Stimulated activated effector memory CD8-positive, alpha-beta T cell treated with anti-CD3 and anti-CD28 coated beads, Interleukin-12 subunit alpha, Interleukin-12 subunit beta, amount 100 ng/mL, for 72 hours (primary cell): ENCODE measurements around the gene AFF2.

ENCODE experiments used
- ATAC-seq: fragments of 150-1000 bp; cut with Tn5 transposase; 2 replicates; pipeline ENCODE4 v1.10.0; 2021
- DNase-seq, 2 donors: peaks; one replicate each; pipeline ENCODE4 v3.0.0; 2021 to 2022; ENCODE audit warnings: low spot score in 2 of 2
- H3K27ac Mint-ChIP-seq: one replicate; pipeline ENCODE4 v1.8.0; 2022; ENCODE audit warnings: mild to moderate bottlenecking, mixed read lengths
- H3K36me3 Mint-ChIP-seq: one replicate; pipeline ENCODE4 v1.8.0; 2022; ENCODE audit warnings: mild to moderate bottlenecking, mixed read lengths
- H3K4me1 Mint-ChIP-seq: one replicate; pipeline ENCODE4 v1.8.0; 2022; ENCODE audit warnings: mixed read lengths
- H3K4me3 Mint-ChIP-seq: one replicate; pipeline ENCODE4 v1.8.0; 2022; ENCODE audit warnings: mild to moderate bottlenecking, mixed read lengths
- H3K9me3 Mint-ChIP-seq: one replicate; pipeline ENCODE4 v1.8.0; 2022; ENCODE audit warnings: mixed read lengths

Gene AFF2

DNA sequence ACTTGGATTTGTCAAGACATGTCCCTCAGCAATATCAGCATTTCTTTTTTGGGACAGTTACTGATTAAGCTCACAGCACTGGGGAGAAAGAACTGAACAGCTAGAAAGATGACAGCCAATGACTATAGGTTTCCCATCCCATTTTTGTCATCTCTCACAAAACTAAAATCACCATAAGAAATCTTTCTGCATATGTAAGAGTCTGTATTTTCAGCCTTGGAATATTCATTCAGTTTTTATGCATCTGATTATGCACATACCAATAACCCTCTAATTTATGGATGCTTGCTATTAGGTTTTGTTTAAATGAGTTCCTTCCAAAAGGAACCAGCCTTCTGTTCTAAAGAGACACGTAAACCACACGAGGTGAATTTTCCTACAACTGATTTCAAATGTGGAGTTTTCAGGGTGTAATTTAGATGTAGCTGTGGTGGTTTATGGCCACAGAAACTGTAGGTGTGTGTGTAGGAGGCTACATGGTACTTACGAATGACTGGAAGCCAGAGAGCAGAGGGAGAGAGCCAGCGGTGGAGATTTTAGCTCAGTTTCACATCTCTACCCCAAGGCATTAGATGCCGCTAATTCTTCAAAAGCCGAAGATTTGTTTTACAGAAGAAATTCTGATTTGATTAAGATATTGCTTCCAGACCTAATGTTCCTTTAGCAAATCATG lies 55.3 kb downstream of the AFF2 start:
- no peak for DNase-seq
- H3K4me3 Mint-ChIP-seq: no peak overlapping the region
- no peaks in the 10 kb centered on the region for H3K36me3 Mint-ChIP-seq
- no peaks in the 10 kb centered on the region for H3K9me3 Mint-ChIP-seq
- H3K4me1 Mint-ChIP-seq: no peaks in the 10 kb centered on the region
- no peak overlapping the region for H3K27ac Mint-ChIP-seq
- no peak for ATAC-seq

DNA sequence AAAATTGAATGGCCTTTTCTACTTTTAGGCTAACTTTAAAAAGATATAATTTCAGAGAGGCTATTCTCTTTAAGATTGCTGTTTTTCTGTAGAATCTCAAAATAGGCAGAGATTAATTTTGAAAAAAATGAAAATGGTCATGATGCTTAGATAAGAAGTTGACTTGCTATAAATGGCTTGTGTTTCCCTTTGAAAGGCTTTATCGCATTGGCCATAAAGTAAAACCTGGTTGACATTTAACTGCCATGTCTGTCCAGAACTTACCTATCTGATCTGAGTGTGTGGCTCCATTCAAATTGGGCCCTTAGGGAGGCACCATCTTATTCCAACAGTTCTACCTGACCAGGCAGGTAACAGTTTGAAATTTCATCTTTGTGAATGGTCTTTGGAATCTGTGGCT lies 56.1 kb downstream of the AFF2 start:
- H3K36me3 Mint-ChIP-seq: no peaks in the 10 kb centered on the region
- ATAC-seq (no peak), DNase-seq (no peak)
- H3K9me3 Mint-ChIP-seq: no peaks in the 10 kb centered on the region
- no peak overlapping the region for H3K27ac Mint-ChIP-seq
- no peaks in the 10 kb centered on the region for H3K4me1 Mint-ChIP-seq
- H3K4me3 Mint-ChIP-seq: no peak overlapping the region

DNA sequence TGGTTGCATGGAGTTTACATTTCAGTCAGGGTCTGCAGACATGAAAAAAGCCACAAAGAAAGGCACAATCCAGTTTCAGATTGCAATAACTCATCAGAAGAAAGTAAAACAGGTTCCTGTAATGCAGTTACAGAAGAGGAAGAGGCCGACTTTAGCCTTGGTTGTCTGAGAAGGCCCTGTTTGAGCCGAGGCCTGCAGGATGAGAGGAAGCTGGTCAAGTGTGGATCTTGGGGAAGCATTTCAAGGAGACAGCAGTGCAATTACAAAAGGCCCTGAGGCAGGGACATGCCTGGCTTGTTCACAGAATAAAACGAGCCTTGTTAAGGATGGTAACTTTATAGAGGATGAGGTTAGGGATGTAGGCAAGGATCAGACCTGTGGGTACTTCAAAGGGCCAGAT lies 62.4 kb downstream of the AFF2 start:
- no peak overlapping the region for H3K27ac Mint-ChIP-seq
- H3K36me3 Mint-ChIP-seq: no peaks in the 10 kb centered on the region
- ATAC-seq (no peak), DNase-seq (no peak)
- no peaks in the 10 kb centered on the region for H3K4me1 Mint-ChIP-seq
- no peaks in the 10 kb centered on the region for H3K9me3 Mint-ChIP-seq
- H3K4me3 Mint-ChIP-seq: no peak overlapping the region

DNA sequence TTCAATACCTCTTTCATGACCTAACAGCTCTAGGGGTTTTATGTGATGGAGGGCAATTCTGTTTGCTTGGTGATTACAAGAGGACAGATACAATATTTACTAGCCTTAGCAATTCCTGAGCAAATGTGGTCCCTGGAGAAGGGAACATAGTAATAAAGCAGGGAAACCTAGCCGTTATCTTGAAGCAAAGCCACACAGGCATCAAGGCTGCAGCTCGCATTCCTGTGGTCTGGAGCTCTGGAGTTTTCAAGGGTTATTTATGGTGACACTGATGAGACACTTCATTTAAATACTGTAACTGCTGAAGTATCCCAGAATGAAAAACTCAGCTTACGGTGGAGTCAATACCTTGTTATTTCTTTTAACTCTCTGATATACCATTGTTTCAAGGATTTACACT lies 66.8 kb downstream of the AFF2 start:
- DNase-seq (no peak), ATAC-seq (no peak)
- Mint-ChIP-seq H3K36me3 (no peaks in the 10 kb centered on the region), H3K4me1 (no peaks in the 10 kb centered on the region), H3K4me3 (no peak overlapping the region), H3K27ac (no peak overlapping the region), H3K9me3 (no peaks in the 10 kb centered on the region)

DNA sequence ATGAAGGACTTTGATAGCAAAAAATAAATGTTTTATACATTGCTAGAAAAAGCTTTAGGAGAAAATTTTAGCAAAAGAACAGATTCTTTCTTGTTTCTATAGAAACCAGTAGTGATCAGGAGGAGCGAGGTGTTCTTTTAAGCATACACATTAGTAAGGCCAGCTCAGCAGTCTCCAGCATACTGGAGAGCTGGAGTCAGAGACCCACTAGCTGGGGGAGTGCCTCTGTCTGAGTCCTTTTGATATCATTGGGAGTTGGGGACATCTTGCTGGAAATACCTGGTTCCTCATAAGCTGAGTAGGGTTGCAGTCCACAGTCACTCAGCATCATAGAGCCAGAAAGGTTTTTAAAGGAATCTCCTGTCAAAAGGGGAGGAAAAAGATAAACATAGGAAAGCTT lies 67.4 kb downstream of the AFF2 start:
- DNase-seq: no peak
- no peaks in the 10 kb centered on the region for H3K36me3 Mint-ChIP-seq

DNA sequence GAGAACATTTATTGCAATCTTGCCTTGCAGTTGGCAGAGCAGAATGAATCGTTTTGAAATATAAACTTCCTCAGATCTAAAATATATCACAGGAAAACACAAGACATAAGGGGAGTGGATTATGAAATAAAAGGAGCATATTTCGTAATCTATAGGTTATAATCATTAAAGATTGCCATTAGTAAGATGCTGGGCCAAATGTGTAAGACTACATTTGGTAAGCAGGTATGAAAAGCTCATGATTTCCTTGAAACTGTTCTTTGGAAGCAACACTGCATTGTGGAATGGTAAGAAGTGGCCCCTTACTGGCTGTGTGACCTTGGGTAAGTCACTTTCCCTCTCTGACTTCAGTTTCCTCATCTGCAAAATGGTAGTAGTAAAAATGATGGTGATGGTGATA lies 68.3 kb downstream of the AFF2 start:
- no peak for ATAC-seq
- no peak for DNase-seq
- Mint-ChIP-seq H3K36me3 (no peaks in the 10 kb centered on the region), H3K4me3 (no peak overlapping the region), H3K4me1 (no peaks in the 10 kb centered on the region), H3K27ac (no peak overlapping the region), H3K9me3 (no peaks in the 10 kb centered on the region)

More for the DNA sequence above, 67.4 kb downstream of the AFF2 start:
- H3K27ac Mint-ChIP-seq: no peak overlapping the region
- H3K9me3 Mint-ChIP-seq: no peaks in the 10 kb centered on the region
- no peak overlapping the region for H3K4me3 Mint-ChIP-seq
- ATAC-seq: no peak
- no peaks in the 10 kb centered on the region for H3K4me1 Mint-ChIP-seq

DNA sequence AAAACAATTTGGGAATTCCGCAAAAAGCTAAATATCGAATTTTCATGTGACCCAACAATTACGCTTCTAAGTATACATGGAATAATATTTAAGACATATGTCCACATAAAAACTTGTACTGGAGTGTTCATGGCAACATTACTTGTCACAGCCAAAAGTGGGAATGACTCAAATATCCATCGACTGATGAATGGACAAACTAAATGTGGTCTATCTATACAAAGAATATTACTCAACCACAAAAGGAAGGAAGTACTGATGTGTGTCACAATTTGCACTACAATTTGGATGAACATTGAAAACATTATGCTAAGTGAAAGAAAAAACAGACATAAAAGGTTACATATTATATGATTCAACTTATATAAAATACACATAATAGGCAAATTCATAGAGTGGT lies 71.9 kb downstream of the AFF2 start:
- no peak overlapping the region for H3K27ac Mint-ChIP-seq
- H3K9me3 Mint-ChIP-seq: no peaks in the 10 kb centered on the region
- no peaks in the 10 kb centered on the region for H3K36me3 Mint-ChIP-seq
- ATAC-seq (no peak), DNase-seq (no peak)
- H3K4me1 Mint-ChIP-seq: no peaks in the 10 kb centered on the region
- no peak overlapping the region for H3K4me3 Mint-ChIP-seq

DNA sequence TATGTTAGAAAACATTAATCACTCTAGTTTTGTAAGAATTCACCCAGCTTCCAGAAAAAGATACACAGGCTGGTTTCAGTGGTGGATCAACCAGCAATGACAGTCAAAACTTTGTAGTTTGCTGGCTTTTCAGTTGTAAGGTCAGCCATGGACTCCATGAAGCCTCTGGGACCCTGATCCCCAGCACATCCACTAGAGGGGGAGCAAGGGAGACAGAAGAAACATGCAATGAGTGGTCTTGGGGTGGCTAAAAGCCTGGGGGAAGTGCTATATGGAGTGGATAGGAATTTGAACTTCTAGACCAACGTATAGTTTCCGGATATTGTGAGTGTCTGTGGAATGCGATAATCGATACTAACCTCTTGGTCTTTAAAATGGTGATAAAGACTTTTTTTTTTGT lies 72.7 kb downstream of the AFF2 start:
- no peak overlapping the region for H3K27ac Mint-ChIP-seq
- no peaks in the 10 kb centered on the region for H3K4me1 Mint-ChIP-seq
- no peaks in the 10 kb centered on the region for H3K9me3 Mint-ChIP-seq
- DNase-seq (no peak), ATAC-seq (no peak)
- H3K36me3 Mint-ChIP-seq: no peaks in the 10 kb centered on the region
- no peak overlapping the region for H3K4me3 Mint-ChIP-seq

DNA sequence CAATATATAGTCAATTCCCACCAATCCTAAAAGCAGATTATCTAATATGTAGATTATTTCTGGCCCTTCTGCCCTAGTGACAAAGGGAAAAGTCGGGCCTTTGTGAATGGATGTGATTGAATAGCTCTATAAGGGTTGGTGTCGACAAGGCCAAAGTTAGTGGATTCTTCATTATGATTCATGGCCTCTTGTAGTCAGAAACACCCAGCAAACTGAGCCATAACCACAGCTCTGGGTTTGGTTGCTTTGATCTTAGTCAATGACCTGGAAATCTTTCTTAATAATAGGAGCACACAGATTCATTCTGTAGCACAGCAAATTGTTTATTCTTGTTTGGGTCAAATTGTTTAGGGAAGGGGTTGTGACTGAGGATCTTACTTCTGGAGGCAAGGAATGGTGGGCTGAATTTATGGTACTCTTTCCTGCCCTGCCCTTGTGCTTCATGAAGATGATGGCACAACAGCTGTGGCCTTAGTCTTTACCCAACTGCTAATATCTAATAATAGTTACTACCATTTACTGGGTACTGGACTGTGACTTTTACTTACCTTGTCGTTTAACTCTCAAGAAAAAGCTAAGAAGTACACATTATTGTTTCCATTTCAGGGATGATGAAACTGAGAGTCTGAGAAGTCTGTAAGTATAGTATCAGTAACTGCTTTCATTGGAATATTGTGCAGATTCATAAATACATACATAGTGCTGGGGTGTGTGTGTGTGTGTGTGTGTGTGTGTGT lies 74.0 kb downstream of the AFF2 start:
- ATAC-seq (no peak), DNase-seq (no peak)
- Mint-ChIP-seq H3K36me3 (no peaks in the 10 kb centered on the region), H3K4me3 (no peak overlapping the region), H3K4me1 (no peaks in the 10 kb centered on the region), H3K9me3 (no peaks in the 10 kb centered on the region), H3K27ac (no peak overlapping the region)

DNA sequence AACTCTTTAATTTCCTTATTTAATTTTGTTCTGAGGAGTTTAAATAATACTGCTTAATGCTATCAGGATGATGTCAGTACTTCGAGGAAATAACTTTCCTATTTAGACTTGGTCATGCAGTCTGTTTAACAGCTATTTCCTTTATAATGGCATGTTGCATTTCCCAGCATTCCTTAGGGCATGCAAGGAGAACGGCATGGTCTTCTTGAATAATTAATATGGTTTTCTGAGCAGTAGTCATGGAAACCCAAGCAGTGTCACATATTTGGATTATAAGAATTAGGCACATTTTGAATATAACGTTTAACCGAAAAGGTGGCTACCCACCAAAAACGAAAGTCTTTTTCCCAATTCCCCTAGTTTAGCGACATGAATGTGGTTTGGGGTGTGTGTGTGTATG lies 76.0 kb downstream of the AFF2 start:
- H3K27ac Mint-ChIP-seq: no peak overlapping the region
- H3K4me1 Mint-ChIP-seq: no peaks in the 10 kb centered on the region
- H3K4me3 Mint-ChIP-seq: no peak overlapping the region
- H3K36me3 Mint-ChIP-seq: no peaks in the 10 kb centered on the region
- no peak for ATAC-seq
- no peak for DNase-seq
- H3K9me3 Mint-ChIP-seq: no peaks in the 10 kb centered on the region

DNA sequence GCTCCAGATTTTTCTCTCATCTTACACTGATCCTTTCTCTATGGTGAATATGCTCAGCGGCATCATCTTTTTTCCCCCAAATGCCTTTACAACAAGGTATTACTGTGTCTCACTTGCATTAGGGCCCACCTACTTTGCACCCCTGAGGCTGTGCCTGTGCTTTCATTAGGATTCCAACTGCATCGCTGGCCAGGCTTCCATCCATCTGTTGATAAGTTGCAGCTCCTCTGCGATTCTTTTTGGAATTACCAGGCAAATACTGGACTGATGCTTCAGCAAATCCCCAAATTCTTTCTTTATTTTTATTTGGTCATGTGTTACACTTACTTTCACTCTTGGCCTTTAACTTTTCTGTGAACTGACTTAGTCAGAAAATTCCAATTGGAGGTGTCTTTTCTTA lies 77.3 kb downstream of the AFF2 start:
- Mint-ChIP-seq H3K4me1 (no peaks in the 10 kb centered on the region), H3K4me3 (no peak overlapping the region), H3K9me3 (peaks cover 2% of the 10 kb centered on the region), H3K27ac (no peak overlapping the region), H3K36me3 (no peaks in the 10 kb centered on the region)
- DNase-seq (no peak), ATAC-seq (no peak)

DNA sequence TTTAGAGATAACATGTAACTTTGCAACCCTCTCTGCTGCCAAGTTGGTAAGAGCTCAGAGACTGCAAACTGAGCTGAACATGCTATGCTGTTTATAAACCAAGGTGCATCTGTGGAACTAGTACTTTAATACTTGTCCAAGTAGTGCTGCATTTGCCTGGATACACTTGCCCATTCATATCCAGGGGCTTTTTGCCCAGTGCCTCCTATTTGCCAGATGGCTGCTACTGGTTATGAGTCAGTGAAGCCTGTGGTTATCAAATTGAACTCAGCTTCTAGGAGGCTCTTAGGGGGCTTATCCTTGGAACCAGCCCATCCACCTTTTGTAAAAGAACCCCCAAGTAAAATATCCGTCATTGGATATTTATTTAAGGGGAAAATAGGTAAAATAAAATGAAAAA lies 79.6 kb downstream of the AFF2 start:
- H3K9me3 Mint-ChIP-seq: peaks cover 4% of the 10 kb centered on the region
- no peaks in the 10 kb centered on the region for H3K36me3 Mint-ChIP-seq
- no peaks in the 10 kb centered on the region for H3K4me1 Mint-ChIP-seq
- no peak for ATAC-seq
- DNase-seq: no peak
- no peak overlapping the region for H3K27ac Mint-ChIP-seq
- H3K4me3 Mint-ChIP-seq: no peak overlapping the region

DNA sequence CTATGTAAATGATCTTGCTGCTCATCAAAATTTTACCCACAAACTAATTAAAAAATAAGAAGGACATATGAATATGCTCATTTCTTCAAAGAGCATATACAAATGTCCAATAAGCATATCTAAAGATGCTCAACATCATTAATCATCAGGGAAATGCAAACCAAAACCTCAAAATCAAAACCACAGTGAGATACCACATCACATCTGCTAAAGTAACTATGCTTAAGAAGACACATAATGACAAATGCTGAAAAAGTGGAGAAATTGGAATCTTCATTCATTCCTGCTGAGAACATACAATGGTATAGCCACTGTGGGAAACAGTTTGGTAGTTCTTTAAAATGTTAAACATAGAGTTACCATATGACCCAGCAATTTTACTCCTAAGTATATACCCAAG lies 81.9 kb downstream of the AFF2 start:
- DNase-seq: no peak
- Mint-ChIP-seq H3K27ac (no peak overlapping the region), H3K4me1 (no peaks in the 10 kb centered on the region), H3K9me3 (peaks cover 4% of the 10 kb centered on the region), H3K4me3 (no peak overlapping the region), H3K36me3 (no peaks in the 10 kb centered on the region)
- no peak for ATAC-seq

DNA sequence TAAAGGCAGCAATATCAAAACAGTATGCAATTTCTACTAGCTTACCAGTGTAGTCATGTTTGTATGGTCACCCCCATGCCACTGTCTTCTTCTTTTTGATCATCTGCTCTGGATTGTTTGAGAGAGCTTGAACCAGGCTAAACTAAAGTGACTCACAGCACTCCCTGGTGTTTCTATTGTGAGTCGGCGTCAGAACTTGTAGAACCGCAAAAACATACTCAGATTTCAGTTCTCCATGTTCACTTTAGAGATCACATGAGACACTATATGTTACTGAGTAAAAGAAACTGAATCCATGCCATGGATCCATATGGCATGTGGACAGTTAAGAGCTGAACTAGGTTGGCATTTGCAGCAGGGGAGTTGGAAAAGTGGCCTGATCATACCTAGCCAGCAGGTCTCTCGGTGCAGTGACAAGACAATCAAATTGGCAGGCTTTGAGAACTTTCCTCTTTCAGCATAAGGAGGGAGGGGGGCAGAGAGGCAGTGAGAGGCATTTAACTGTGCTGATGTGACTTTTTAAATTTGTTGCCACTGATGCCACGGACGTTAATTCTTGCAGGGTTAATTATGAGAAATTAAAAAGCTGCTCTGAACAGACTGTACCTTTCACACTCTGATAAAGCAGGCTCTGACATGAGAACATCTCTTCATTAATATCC lies 88.4 kb downstream of the AFF2 start:
- ATAC-seq (no peak), DNase-seq (no peak)
- Mint-ChIP-seq H3K4me3 (no peak overlapping the region), H3K9me3 (no peaks in the 10 kb centered on the region), H3K36me3 (no peaks in the 10 kb centered on the region), H3K27ac (no peak overlapping the region), H3K4me1 (no peaks in the 10 kb centered on the region)

DNA sequence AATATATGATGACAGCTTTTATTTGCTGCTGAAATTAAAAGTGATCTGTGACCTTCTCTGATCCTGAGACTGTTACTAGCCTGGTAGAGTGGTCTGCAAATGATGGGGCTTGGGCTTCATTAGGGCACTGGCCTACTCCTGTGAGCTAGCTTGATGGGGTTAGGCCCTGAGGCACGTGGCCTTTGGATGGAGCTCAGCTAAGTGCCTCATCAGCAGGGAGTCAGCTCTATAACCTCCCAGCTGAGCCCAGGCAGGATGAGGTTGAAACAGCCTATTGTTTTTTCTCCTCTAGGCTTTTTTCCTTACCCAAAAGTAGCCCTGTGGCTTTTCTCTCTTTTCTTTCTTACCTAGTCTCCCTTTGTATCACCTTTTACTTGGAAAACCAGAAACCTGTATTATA lies 92.2 kb downstream of the AFF2 start:
- H3K4me3 Mint-ChIP-seq: no peak overlapping the region
- ATAC-seq: no peak
- DNase-seq: no peak
- no peaks in the 10 kb centered on the region for H3K4me1 Mint-ChIP-seq
- no peaks in the 10 kb centered on the region for H3K36me3 Mint-ChIP-seq
- H3K27ac Mint-ChIP-seq: no peak overlapping the region
- H3K9me3 Mint-ChIP-seq: no peaks in the 10 kb centered on the region

DNA sequence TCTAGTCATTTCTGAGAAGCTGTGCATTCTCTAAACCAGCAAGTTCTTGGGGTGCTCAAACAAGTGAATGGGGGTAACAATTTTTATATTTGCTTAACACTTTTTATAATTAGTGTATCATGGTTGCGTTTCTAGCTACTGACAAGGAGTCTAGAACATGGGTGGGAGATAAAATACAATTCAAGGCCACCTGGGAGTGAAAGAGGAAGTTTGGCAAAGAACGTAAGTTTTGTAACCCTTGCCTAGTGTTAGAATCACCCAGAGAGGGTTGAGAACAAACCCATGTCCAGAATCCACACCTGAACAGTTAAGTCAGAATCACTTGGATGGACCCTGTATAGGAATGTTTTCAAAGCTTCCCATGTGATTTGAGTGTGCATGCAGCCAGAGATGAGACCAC lies 92.7 kb downstream of the AFF2 start:
- H3K4me3 Mint-ChIP-seq: no peak overlapping the region
- DNase-seq: no peak
- H3K9me3 Mint-ChIP-seq: no peaks in the 10 kb centered on the region
- ATAC-seq: no peak
- H3K4me1 Mint-ChIP-seq: no peaks in the 10 kb centered on the region
- H3K36me3 Mint-ChIP-seq: no peaks in the 10 kb centered on the region
- H3K27ac Mint-ChIP-seq: no peak overlapping the region
